Fibroblast of skin of left biceps (primary cell): ENCODE data around the gene ADH5.
"Not testable (repeated sequence)": the region's sequence is repeated elsewhere in the genome, so short reads cannot be mapped to it uniquely, and the experiment has no call there.

ENCODE experiments used
- DNase-seq, 2 experiments: peaks; one replicate each; pipeline ENCODE4 v3.0.0-alpha.2; 2013; ENCODE audit warnings: low read depth in 2 of 2

ADH5 gene

GRCh38 chr4:99029852-99030251 is 58.7 kb downstream of the ADH5 start:
- DNase-seq = no peak

GRCh38 chr4:99029018-99029735 is 59.4 kb downstream of the ADH5 start:
- no peak for DNase-seq

GRCh38 chr4:99028187-99028586 is 60.4 kb downstream of the ADH5 start:
- no peak for DNase-seq

GRCh38 chr4:99027304-99027703 is 61.3 kb downstream of the ADH5 start:
- DNase-seq = no peak

GRCh38 chr4:99025506-99025905 is 63.1 kb downstream of the ADH5 start:
- no peak for DNase-seq

GRCh38 chr4:99024481-99025275 is 63.9 kb downstream of the ADH5 start:
- DNase-seq = no peak

- DNase-seq = not testable (repeated sequence)
Measured at GRCh38 chr4:99023800-99024251, 64.8 kb downstream of the ADH5 start.

- no peak for DNase-seq
Measured at GRCh38 chr4:99022566-99022965, 66.0 kb downstream of the ADH5 start.

GRCh38 chr4:99021386-99021785 is 67.2 kb downstream of the ADH5 start:
- DNase-seq = no peak
